Stomach (tissue), 4 donors: ENCODE data around the gene PLEKHM3.

Source experiments
- EP300 ChIP-seq: sonication (generic); formaldehyde crosslinking; IDR thresholded peaks from one replicate; pipeline ENCODE4 v1.6.1; 2017; ENCODE audit warnings: antibody characterized with exemption
- TF ChIP-seq, protein P1 (sequence below), 7 experiments: fragments of 450-650 bp in 4 of 7; fragments of 200-600 bp in 3 of 7; sonication (generic) in 3 of 7; IDR thresholded peaks; one replicate each; pipeline ENCODE4 v1.5.1; 2016 to 2019; ENCODE audit warnings: antibody characterized with exemption in 7 of 7, control low read depth in 2 of 7, mild to moderate bottlenecking in 1 of 7

DNA sequence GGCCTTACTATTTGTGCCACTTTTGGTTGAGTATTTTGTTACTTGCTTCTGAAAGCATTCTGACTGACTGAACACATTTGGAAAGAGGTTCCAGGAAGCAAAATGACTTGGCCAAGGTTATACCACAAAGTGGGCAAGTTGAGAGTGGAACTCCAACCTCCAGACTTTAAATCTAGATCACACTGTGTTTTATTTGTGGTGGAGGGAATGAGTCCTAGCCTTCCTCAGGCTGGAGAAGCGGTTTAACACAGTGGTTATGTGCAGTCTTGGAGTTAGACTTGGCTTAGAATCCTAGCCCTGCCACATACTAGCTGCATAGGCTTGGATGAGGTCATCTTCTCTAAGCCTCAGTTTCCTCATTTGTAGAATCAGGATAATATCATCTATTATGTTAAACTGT, 33.4 kb downstream of the PLEKHM3 start:
- no peak for TF ChIP-seq EP300
- TF ChIP-seq, protein P1, sequence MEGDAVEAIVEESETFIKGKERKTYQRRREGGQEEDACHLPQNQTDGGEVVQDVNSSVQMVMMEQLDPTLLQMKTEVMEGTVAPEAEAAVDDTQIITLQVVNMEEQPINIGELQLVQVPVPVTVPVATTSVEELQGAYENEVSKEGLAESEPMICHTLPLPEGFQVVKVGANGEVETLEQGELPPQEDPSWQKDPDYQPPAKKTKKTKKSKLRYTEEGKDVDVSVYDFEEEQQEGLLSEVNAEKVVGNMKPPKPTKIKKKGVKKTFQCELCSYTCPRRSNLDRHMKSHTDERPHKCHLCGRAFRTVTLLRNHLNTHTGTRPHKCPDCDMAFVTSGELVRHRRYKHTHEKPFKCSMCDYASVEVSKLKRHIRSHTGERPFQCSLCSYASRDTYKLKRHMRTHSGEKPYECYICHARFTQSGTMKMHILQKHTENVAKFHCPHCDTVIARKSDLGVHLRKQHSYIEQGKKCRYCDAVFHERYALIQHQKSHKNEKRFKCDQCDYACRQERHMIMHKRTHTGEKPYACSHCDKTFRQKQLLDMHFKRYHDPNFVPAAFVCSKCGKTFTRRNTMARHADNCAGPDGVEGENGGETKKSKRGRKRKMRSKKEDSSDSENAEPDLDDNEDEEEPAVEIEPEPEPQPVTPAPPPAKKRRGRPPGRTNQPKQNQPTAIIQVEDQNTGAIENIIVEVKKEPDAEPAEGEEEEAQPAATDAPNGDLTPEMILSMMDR (IDR thresholded peaks at IDR 0.05) = no peak
